ENCODE measurements around the gene GRAP.
"Not testable (repeated sequence)": the region's sequence is repeated elsewhere in the genome, so short reads cannot be mapped to it uniquely, and the experiment has no call there.

DNA sequence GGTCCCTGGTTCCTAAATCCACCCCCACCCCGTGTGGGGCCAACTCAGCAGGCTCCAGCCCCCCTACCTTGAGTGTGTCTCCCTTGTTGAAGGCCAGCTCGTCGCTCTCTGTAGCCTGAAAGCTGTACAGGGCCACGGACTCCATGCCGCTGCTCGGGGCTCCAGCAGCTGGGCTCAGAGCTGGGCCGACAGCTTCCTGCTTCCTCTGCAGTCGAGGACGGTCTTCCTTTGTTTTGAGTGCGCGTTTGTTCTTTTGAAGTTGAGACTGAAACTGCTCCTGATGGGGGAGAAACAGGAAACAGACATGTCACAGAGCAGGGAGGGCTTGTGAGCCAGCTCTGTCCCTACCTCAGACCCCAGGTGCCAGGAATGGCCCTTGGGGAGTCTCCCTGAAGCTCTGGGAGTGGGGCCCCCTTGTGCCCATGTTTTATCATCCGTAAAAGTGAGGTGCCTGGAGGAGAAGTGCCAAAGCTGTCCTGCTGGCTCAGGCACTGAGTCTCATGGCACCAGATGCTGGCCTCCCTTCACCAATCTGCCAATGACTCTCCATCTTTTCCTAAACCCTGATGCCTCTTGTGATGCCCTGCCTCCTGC is at the start of gene GRAP:
- TF ChIP-seq CTCF (conservative IDR thresholded peaks at IDR 0.05); ZFX (IDR thresholded peaks at IDR 0.05): not testable (repeated sequence)
